GM23248 (cell line): ENCODE data around the gene TAF8.

Experiments used
- EZH2 ChIP-seq: fragments of 200-600 bp; sonication (generic); IDR thresholded peaks from 2 replicates; pipeline ENCODE4 v1.6.1; 2018; ENCODE audit warnings: antibody characterized with exemption, mild to moderate bottlenecking; ENCODE audit not compliant: insufficient read depth, poor library complexity, severe bottlenecking
- EZH2phosphoT487 ChIP-seq: fragments of 200-600 bp; sonication (generic); IDR thresholded peaks from 2 replicates; pipeline ENCODE4 v1.6.1; 2018; ENCODE audit warnings: antibody characterized with exemption, moderate library complexity, mild to moderate bottlenecking, low read depth; ENCODE audit not compliant: insufficient read depth

GRCh38 chr6:42135161-42135560, 84.8 kb downstream of the TAF8 start:
- no peak for TF ChIP-seq EZH2
- no peak for TF ChIP-seq EZH2phosphoT487
